ENCODE results near the gene SKIC8.
A peak's percentile ranks its signal among the peaks of the same experiment; 100 is the strongest.

Gene SKIC8

GRCh38 chr15:78291698-78292097 lies 7.7 kb downstream of the SKIC8 start:
- no peak for DNase-seq (ENCODE audit: low spot score)

- DNase-seq (ENCODE audit: low spot score): no peak
Observed at GRCh38 chr15:78291052-78291451, 8.4 kb downstream of the SKIC8 start.

- DNase-seq (ENCODE audit: low spot score): no peak
Observed at GRCh38 chr15:78290222-78290621, 9.2 kb downstream of the SKIC8 start.

GRCh38 chr15:78284758-78285157 lies 14.7 kb downstream of the SKIC8 start:
- DNase-seq (ENCODE audit: low spot score): no peak

GRCh38 chr15:78282324-78282723 lies 17.1 kb downstream of the SKIC8 start:
- DNase-seq (ENCODE audit: low spot score): no peak

GRCh38 chr15:78280319-78281072 lies 18.9 kb downstream of the SKIC8 start:
- no peak for DNase-seq (ENCODE audit: low spot score)

GRCh38 chr15:78276064-78276943 lies 23.1 kb downstream of the SKIC8 start:
- no peak for DNase-seq (ENCODE audit: low spot score)

- no peak for DNase-seq (ENCODE audit: low spot score)
Observed at GRCh38 chr15:78274994-78275393, 24.4 kb downstream of the SKIC8 start.

GRCh38 chr15:78272776-78273175 lies 26.6 kb downstream of the SKIC8 start:
- no peak for DNase-seq (ENCODE audit: low spot score)

GRCh38 chr15:78272316-78272715 lies 27.1 kb downstream of the SKIC8 start:
- DNase-seq (ENCODE audit: low spot score): no peak

GRCh38 chr15:78266806-78267205 lies 32.6 kb downstream of the SKIC8 start:
- DNase-seq (ENCODE audit: low spot score): no peak

- DNase-seq (ENCODE audit: low spot score): no peak
Observed at GRCh38 chr15:78266229-78266628, 33.2 kb downstream of the SKIC8 start.

GRCh38 chr15:78265752-78266224 lies 33.6 kb downstream of the SKIC8 start:
- no peak for DNase-seq (ENCODE audit: low spot score)

GRCh38 chr15:78265137-78265460 lies 34.3 kb downstream of the SKIC8 start:
- no peak for DNase-seq (ENCODE audit: low spot score)

GRCh38 chr15:78264304-78265136 lies 34.9 kb downstream of the SKIC8 start, which contains the start of gene DNAJA4:
Gene DNAJA4, plus strand, starts transcription at chr15:78264562. Its CDS starts 202 bp downstream, at chr15:78264764.
- DNase-seq (ENCODE audit: low spot score): peak; percentile 65

- no peak for DNase-seq (ENCODE audit: low spot score)
Observed at GRCh38 chr15:78263907-78264303, 35.5 kb downstream of the SKIC8 start.

GRCh38 chr15:78263351-78263781 lies 36.0 kb downstream of the SKIC8 start:
- no peak for DNase-seq (ENCODE audit: low spot score)

- DNase-seq (ENCODE audit: low spot score): no peak
Observed at GRCh38 chr15:78261062-78261461, 38.3 kb downstream of the SKIC8 start.

- DNase-seq (ENCODE audit: low spot score): no peak
Observed at GRCh38 chr15:78260489-78260888, 38.9 kb downstream of the SKIC8 start.

GRCh38 chr15:78259232-78259631 lies 40.2 kb downstream of the SKIC8 start:
- DNase-seq (ENCODE audit: low spot score): no peak

GRCh38 chr15:78257681-78258080 lies 41.7 kb downstream of the SKIC8 start:
- peak; percentile 64 for DNase-seq (ENCODE audit: low spot score)

- DNase-seq (ENCODE audit: low spot score): no peak
Observed at GRCh38 chr15:78256044-78256437, 43.4 kb downstream of the SKIC8 start.
